Upper lobe of right lung (tissue), 1 donor: ENCODE results near the gene LIN7A. TPM values are rescaled to one million over a fixed set of nuclear protein-coding genes. Genes with fewer than 3 reads are reported as not detected.
A peak's percentile ranks its signal among the peaks of the same experiment; 100 is the strongest.

Experiments
- ATAC-seq: fragments of 200-7000 bp; cut with Tn5 transposase; one replicate; pipeline ENCODE4 v1.9.1; 2020; ENCODE audit warnings: mild to moderate bottlenecking, moderate library complexity
- DNase-seq: peaks from one replicate; pipeline ENCODE4 v3.0.0-alpha.2; 2020
- H3K27ac ChIP-seq: fragments of 200-600 bp; one replicate; pipeline ENCODE4 v1.8.0; 2022
- H3K27me3 ChIP-seq: fragments of 200-600 bp; one replicate; pipeline ENCODE4 v1.8.0; 2022; ENCODE audit warnings: mild to moderate bottlenecking
- H3K36me3 ChIP-seq: fragments of 200-600 bp; one replicate; pipeline ENCODE4 v1.8.0; 2022
- H3K4me1 ChIP-seq: fragments of 200-600 bp; one replicate; pipeline ENCODE4 v1.8.0; 2022
- H3K4me3 ChIP-seq: fragments of 200-600 bp; one replicate; pipeline ENCODE4 v1.8.0; 2022; ENCODE audit warnings: mild to moderate bottlenecking
- H3K9me3 ChIP-seq: fragments of 200-600 bp; one replicate; pipeline ENCODE4 v1.8.0; 2022
- intact Hi-C: fragments of 100-400 bp; cut with DNase I; formaldehyde crosslinking; loops from one replicate; pipeline ENCODE4 v1.11.0; 2022
- total RNA-seq: library from RNA; stranded (reverse); fragmentation: NEBNext Ultra II Directional; extraction: Animal tissue kit (Norgen Biotek cat#: 25700); gene quantifications from one replicate; pipeline ENCODE4 v1.2.1, GENCODE V29; 2021
- TF ChIP-seq, protein P1 (sequence below): fragments of 200-600 bp; IDR thresholded peaks from one replicate; pipeline ENCODE4 v1.8.0; 2022; ENCODE audit warnings: antibody characterized with exemption
- donor health status: DM: no; HTN: yes; CAD: no; lungs with severe emphysema.

LIN7A gene
- total RNA-seq, 1 donor from 2014 or later: 18.9 TPM

DNA sequence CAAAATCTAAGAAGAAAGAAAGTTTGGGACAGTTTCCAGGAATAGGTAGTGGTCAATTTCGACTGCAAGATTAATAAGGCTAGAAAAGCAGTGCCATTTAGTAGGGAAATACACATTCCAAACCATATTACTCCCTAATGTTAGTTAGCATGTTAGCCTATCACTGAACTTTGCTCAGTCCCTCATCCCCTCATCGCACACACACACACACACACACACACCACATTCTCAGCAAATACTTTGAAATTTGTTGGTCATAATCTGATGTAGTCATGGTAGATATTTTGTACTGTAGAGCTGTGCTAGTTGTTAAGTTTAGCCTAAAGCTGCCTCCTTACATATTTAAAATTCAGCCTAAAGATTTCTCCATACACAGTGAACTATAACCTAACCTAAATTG lies 157.0 kb downstream of the LIN7A start:
- TF ChIP-seq, protein P1, sequence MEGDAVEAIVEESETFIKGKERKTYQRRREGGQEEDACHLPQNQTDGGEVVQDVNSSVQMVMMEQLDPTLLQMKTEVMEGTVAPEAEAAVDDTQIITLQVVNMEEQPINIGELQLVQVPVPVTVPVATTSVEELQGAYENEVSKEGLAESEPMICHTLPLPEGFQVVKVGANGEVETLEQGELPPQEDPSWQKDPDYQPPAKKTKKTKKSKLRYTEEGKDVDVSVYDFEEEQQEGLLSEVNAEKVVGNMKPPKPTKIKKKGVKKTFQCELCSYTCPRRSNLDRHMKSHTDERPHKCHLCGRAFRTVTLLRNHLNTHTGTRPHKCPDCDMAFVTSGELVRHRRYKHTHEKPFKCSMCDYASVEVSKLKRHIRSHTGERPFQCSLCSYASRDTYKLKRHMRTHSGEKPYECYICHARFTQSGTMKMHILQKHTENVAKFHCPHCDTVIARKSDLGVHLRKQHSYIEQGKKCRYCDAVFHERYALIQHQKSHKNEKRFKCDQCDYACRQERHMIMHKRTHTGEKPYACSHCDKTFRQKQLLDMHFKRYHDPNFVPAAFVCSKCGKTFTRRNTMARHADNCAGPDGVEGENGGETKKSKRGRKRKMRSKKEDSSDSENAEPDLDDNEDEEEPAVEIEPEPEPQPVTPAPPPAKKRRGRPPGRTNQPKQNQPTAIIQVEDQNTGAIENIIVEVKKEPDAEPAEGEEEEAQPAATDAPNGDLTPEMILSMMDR: no peak
- no peak for ATAC-seq

DNA sequence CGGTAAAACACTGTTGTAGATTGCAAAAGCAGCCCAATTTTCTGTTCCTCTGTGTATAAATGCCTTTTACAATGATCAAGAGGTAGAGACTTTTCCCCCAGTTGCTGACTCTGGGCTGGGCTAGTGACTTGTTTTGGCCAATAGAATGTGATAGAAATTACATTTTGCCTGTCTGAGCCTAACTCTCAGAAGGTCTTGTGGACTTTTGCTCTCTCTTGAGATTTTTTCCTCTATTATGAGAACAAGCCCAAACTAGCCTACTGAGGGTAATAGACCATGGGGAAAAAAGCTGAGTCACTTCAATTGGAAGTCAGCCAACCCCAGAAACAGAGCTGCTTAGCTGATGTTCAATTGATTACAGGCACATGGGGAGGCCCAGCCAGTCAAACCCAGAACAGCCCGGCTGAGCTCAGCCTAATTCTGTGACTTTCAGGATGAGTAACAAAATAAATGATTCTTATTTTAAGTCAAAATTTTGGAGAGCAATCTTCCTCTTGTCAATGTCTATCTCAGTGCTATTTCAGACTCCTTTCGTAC lies 159.7 kb downstream of the LIN7A start:
- intact Hi-C loops: no loop called here
- H3K4me1 ChIP-seq: peaks cover 9% of the 10 kb centered on the region
- H3K9me3 ChIP-seq: no peaks in the 10 kb centered on the region
- H3K27me3 ChIP-seq: no peaks in the 10 kb centered on the region
- no peaks in the 10 kb centered on the region for H3K36me3 ChIP-seq
- H3K27ac ChIP-seq: peak overlapping the region; percentile 52
- DNase-seq (no peak), ATAC-seq (peak; percentile 67)
- no peak overlapping the region for H3K4me3 ChIP-seq
- TF ChIP-seq, protein P1: no peak

More for the DNA sequence above, 157.0 kb downstream of the LIN7A start:
- no peak overlapping the region for H3K27ac ChIP-seq
- peaks cover 9% of the 10 kb centered on the region for H3K4me1 ChIP-seq
- no peaks in the 10 kb centered on the region for H3K27me3 ChIP-seq
- no peak for DNase-seq
- H3K4me3 ChIP-seq: no peak overlapping the region
- no peaks in the 10 kb centered on the region for H3K9me3 ChIP-seq
- H3K36me3 ChIP-seq: no peaks in the 10 kb centered on the region
- intact Hi-C loops: no loop called here

DNA sequence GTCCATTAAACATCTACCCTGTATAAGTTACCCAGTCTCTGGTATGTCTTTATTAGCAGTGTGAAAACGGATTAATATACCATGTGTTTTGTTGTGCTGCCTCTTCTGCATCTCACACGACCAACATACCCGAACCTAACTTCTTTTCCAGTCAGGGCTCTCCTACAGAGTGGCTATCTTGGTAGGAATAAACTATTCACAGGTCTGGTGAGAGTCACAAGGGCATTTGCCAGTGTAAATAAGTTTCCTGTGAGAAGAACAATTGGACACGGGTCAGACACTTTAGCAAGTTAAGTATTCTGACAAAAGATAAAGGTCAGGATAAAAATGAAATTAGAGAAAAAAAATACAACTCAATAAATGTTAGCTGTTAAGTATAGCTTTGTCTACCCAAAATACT lies 160.1 kb downstream of the LIN7A start:
- ATAC-seq (peak; percentile 15), DNase-seq (no peak)
- Histone ChIP-seq H3K36me3 (no peaks in the 10 kb centered on the region), H3K4me1 (peaks cover 9% of the 10 kb centered on the region), H3K4me3 (no peak overlapping the region), H3K27me3 (no peaks in the 10 kb centered on the region), H3K9me3 (no peaks in the 10 kb centered on the region), H3K27ac (peak overlapping the region; percentile 52)
- intact Hi-C loops: no loop called here
- TF ChIP-seq, protein P1: no peak

DNA sequence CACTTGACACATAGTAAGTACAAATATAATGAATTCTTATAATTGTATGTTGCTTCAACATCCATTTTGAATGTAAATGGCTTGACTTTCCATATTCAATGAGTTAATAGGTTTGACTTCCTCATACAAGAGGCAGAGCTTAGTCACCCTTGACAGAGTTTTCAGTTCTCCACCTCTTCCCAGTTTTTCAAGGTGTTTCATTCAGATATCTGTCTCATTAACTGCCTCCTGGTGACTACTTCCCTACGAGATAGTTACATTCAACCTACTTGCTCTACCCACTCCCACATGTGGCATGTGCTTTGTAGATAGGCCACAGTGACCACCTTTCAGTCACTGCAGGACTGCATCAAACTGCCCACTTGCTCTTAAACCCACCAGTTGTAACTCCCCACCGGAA lies 161.0 kb downstream of the LIN7A start:
- Histone ChIP-seq H3K9me3 (no peaks in the 10 kb centered on the region), H3K27me3 (no peaks in the 10 kb centered on the region), H3K27ac (no peak overlapping the region), H3K4me1 (peaks cover 9% of the 10 kb centered on the region), H3K4me3 (no peak overlapping the region), H3K36me3 (no peaks in the 10 kb centered on the region)
- ATAC-seq (no peak), DNase-seq (no peak)
- TF ChIP-seq, protein P1: no peak
- intact Hi-C loops: no loop called here

DNA sequence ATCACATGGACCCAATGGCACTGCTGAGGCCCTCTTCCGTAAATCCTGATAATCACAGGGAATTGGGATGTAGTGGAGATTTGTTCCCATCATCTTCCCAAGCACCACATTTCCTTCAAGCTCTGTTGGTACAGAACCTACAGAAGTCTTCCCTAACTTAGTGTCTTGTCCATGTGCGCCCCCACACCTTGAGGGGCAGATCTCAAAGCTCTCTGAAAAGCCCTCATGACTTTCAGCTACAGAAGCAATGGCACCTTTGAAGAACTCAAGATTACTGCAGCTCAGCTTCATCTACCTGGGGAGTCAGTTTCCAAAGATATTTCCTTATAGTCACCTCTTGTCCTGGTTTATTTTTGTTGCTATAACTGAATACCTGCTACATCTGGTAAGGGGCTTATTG lies 166.8 kb downstream of the LIN7A start:
- Histone ChIP-seq H3K36me3 (no peaks in the 10 kb centered on the region), H3K4me1 (no peaks in the 10 kb centered on the region), H3K27me3 (no peaks in the 10 kb centered on the region), H3K9me3 (no peaks in the 10 kb centered on the region), H3K27ac (no peak overlapping the region), H3K4me3 (no peak overlapping the region)
- no peak for DNase-seq
- TF ChIP-seq, protein P1: no peak
- intact Hi-C loops: no loop called here
- ATAC-seq: no peak
